Measurements from ENCODE around the gene SLC39A2.

Gene SLC39A2

GRCh38 chr14:21023174-21023573 is 24.1 kb downstream of the SLC39A2 start:
- no peak overlapping the region for H3K27ac Mint-ChIP-seq
- peak overlapping the region; percentile 86 for H3K4me3 Mint-ChIP-seq
- no peak for DNase-seq
- H3K36me3 Mint-ChIP-seq (ENCODE audit: low read depth), result peaks cover 36% of the 10 kb centered on the region
- peaks cover 38% of the 10 kb centered on the region for H3K27me3 Mint-ChIP-seq (ENCODE audit: low read depth, poor library complexity)
- peaks cover 57% of the 10 kb centered on the region for H3K4me1 Mint-ChIP-seq
- TF ChIP-seq, protein P1, sequence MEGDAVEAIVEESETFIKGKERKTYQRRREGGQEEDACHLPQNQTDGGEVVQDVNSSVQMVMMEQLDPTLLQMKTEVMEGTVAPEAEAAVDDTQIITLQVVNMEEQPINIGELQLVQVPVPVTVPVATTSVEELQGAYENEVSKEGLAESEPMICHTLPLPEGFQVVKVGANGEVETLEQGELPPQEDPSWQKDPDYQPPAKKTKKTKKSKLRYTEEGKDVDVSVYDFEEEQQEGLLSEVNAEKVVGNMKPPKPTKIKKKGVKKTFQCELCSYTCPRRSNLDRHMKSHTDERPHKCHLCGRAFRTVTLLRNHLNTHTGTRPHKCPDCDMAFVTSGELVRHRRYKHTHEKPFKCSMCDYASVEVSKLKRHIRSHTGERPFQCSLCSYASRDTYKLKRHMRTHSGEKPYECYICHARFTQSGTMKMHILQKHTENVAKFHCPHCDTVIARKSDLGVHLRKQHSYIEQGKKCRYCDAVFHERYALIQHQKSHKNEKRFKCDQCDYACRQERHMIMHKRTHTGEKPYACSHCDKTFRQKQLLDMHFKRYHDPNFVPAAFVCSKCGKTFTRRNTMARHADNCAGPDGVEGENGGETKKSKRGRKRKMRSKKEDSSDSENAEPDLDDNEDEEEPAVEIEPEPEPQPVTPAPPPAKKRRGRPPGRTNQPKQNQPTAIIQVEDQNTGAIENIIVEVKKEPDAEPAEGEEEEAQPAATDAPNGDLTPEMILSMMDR (IDR thresholded peaks at IDR 0.05), result no peak
- no peaks in the 10 kb centered on the region for H3K9me3 Mint-ChIP-seq

DNA sequence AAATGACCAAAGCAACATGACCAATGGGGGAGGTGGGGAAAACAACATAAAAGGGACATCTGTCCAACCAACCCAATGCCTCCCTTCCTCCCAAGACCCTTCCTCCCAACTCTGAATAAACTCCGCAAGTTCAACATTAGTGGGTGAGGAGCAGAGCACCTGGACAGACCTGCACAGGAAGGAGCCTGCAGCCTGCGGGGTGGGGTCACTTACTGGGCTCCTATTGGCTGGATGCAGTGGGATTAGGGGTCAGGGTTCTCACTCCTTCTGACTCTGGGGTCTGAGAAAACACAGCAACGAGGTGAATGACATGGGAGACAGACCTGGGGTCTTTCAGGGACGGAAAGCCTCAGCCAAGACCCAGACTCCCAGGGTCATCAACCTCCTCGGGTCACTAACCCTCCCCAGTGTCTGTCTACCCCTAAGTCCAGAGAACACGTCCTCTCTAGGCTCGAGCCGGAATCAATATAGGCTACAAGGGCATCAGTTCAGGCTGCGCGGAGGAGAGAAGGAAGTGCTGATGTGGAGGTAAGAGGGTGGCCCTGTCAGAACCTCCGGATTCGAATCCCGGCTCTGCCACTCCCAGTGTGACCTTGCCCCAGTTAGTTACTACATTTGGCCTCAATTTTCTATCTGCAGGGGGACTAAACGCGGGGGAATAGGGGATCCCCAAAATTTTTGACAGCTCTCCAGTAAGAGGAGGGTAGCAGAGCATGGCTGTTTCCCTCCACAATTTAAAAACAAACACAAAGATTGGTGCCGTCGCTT is 24.9 kb downstream of the SLC39A2 start:
- no peak overlapping the region for H3K27ac Mint-ChIP-seq
- peaks cover 30% of the 10 kb centered on the region for H3K36me3 Mint-ChIP-seq (ENCODE audit: low read depth)
- no peak for DNase-seq
- TF ChIP-seq, protein P1 (IDR thresholded peaks at IDR 0.05), result no peak
- H3K9me3 Mint-ChIP-seq, result no peaks in the 10 kb centered on the region
- H3K4me3 Mint-ChIP-seq, result peak overlapping the region; percentile 86
- H3K27me3 Mint-ChIP-seq (ENCODE audit: low read depth, poor library complexity), result peaks cover 34% of the 10 kb centered on the region
- peaks cover 51% of the 10 kb centered on the region for H3K4me1 Mint-ChIP-seq

DNA sequence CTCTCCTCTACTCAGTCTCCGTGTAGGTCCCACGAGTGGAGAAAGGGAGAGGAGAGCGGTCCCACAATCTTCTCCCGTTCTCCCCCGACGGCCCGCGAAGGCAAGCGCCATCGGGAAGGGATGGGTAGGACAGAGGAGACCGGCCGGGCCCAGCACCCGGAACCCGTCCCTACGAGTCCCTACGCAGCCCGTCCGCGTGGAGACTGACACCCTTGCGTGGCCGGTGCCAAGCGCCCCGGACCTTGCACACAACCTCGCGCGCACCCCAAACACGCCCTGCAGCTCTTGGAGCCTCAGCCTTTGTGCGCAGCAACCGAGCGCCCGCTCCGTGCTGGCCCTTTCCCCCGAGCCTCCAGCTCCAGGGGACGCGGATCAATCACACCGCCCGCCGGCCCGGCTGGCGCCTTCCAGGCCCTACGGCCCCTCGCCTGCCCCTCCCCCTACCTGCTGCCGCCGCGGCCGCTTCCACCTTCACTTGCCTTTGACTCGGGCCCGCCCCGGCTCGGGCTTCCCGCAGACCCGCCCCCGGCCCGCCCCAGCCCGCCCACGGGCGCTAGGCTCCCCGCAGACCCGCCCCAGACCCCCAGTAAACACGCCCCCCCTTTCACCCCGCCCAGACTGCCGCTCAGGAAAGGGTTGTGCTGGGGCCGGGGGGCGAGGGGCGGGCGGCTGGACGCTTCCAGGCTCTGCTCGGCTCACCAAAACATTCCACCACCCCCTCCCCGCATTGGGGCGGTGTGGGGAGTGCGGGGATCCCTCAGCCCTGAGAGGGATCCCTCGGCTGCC is 25.7 kb downstream of the SLC39A2 start, which contains the start of gene NDRG2:
Gene NDRG2, minus strand, starts transcription at position 477 of the 786 bp plus-strand sequence. CDS start 1,746 bp downstream, outside the sequence.
- Mint-ChIP-seq H3K4me3 (peak within 1 kb of the TSS; percentile 87), H3K4me1 (peaks cover 45% of the 10 kb centered on the region), H3K36me3 (ENCODE audit: low read depth) (peaks cover 22% of the 10 kb centered on the region), H3K9me3 (no peaks in the 10 kb centered on the region), H3K27ac (peak within 1 kb of the TSS; percentile 89), H3K27me3 (ENCODE audit: low read depth, poor library complexity) (peaks cover 34% of the 10 kb centered on the region)
- TF ChIP-seq, protein P1 (IDR thresholded peaks at IDR 0.05), result no peak
- DNase-seq, result peak; percentile 94

- TF ChIP-seq, protein P1 (IDR thresholded peaks at IDR 0.05), result no peak
- peaks cover 53% of the 10 kb centered on the region for H3K4me1 Mint-ChIP-seq
- peak; percentile 76 for DNase-seq
- no peaks in the 10 kb centered on the region for H3K9me3 Mint-ChIP-seq
- H3K36me3 Mint-ChIP-seq (ENCODE audit: low read depth), result peaks cover 18% of the 10 kb centered on the region
- peaks cover 38% of the 10 kb centered on the region for H3K27me3 Mint-ChIP-seq (ENCODE audit: low read depth, poor library complexity)
- H3K27ac Mint-ChIP-seq, result peak overlapping the region; percentile 89
- H3K4me3 Mint-ChIP-seq, result peak overlapping the region; percentile 87
Measured at GRCh38 chr14:21025371-21026273, 26.5 kb downstream of the SLC39A2 start.

DNA sequence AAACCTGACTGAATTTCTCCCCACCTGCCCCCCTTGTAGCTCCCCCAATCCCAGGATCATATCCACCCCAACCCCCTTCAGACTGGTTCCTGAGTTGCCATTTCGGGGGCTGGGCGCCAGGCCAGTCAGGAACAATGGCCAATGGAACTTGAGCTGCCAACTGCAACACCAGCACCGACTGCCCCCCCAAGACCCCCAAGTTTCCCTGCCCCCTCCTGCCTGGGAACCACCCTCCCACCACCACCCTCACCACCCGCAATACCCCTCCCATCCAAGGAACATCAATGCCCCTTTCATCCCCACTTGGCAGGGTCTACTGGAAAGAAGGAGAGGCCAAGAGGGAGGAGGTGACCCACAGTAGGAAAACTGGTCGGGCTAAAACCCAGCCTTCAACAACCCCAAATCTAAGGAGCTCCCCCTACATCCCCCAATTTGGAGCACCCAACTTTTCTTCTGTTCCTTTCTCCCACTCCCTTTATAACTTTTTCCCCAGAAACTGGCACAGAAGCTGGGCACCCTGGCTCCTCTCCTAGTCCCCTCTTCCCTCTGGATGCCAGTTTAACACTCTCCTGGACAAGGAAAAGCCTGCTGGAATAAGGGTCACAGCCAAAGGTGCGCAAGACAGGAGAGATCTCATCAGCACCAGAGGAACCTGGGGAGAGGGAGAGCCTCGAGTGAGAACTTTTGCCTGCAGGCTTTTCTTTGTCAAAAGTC is 27.3 kb downstream of the SLC39A2 start:
- TF ChIP-seq, protein P1 (IDR thresholded peaks at IDR 0.05), result no peak
- Mint-ChIP-seq H3K36me3 (ENCODE audit: low read depth) (peaks cover 10% of the 10 kb centered on the region), H3K27me3 (ENCODE audit: low read depth, poor library complexity) (peaks cover 33% of the 10 kb centered on the region), H3K27ac (no peak overlapping the region), H3K4me1 (peaks cover 56% of the 10 kb centered on the region), H3K9me3 (no peaks in the 10 kb centered on the region), H3K4me3 (peak overlapping the region; percentile 87)
- DNase-seq, result no peak

Data from nephron progenitor cell (in vitro differentiated cells).